HEK293 (cell line): ENCODE data around the gene NUBPL.
A peak's percentile ranks its signal among the peaks of the same experiment; 100 is the strongest.

Source experiments
- CTCF ChIA-PET: fragments of 350-600 bp; formaldehyde crosslinking; extraction: SDS; loops from one replicate; lab custom pipeline; 2021; ENCODE audit warnings: antibody characterized with exemption; lab: Yijun Ruan, JAX
- POLR2A ChIA-PET: fragments of 300-600 bp; formaldehyde crosslinking; extraction: SDS; loops from one replicate; lab custom pipeline; 2020; ENCODE audit warnings: antibody characterized with exemption, inconsistent platforms; lab: Yijun Ruan, JAX
- H3K27ac ChIP-seq: fragments of 200-500 bp; sonication (Bioruptor generic); 2 replicates; pipeline ENCODE4 v1.5.1; 2014; ENCODE audit warnings: low read depth, low read length, control low read depth, inconsistent platforms; ENCODE audit errors: extremely low read depth
- H3K36me3 ChIP-seq, 2 experiments: fragments of 200-500 bp in 1 of 2; sonication (Bioruptor generic) in 1 of 2; 1 replicate in 1 of 2; 2 replicates in 1 of 2; pipeline ENCODE4 v1.5.1; 2014 to 2017; ENCODE audit warnings: inconsistent platforms in 2 of 2, low read length in 2 of 2; ENCODE audit not compliant: control insufficient read depth in 2 of 2, insufficient read depth in 1 of 2
- H3K4me1 ChIP-seq: fragments of 200-500 bp; sonication (Bioruptor generic); 2 replicates; pipeline ENCODE4 v1.5.1; 2014; ENCODE audit warnings: mild to moderate bottlenecking, low read length, inconsistent platforms; ENCODE audit not compliant: control insufficient read depth, insufficient read depth
- H3K4me3 ChIP-seq: 2 replicates; pipeline ENCODE4 v1.5.1; 2011; ENCODE audit warnings: low read depth, mild to moderate bottlenecking, control low read depth, low read length, moderate library complexity
- H3K9me3 ChIP-seq: fragments of 200-500 bp; sonication (Bioruptor generic); 2 replicates; pipeline ENCODE4 v1.5.1; 2014; ENCODE audit warnings: low read depth, low read length, inconsistent platforms; ENCODE audit not compliant: control insufficient read depth, insufficient read depth
- AEBP2 ChIP-seq: fragments of 450-650 bp; formaldehyde crosslinking; IDR thresholded peaks from 2 replicates; pipeline ENCODE4 v1.5.1; 2016; ENCODE audit warnings: missing biosample characterization, missing genetic modification characterization, borderline replicate concordance
- BCL11A ChIP-seq: fragments of 450-650 bp; formaldehyde crosslinking; IDR thresholded peaks from 2 replicates; pipeline ENCODE4 v1.5.1; 2016; ENCODE audit warnings: low read depth, missing biosample characterization, missing genetic modification characterization
- KLF8 ChIP-seq: fragments of 450-650 bp; formaldehyde crosslinking; IDR thresholded peaks from 2 replicates; pipeline ENCODE4 v1.5.1; 2016; ENCODE audit warnings: missing biosample characterization, missing genetic modification characterization
- PRDM4 ChIP-seq: fragments of 450-650 bp; formaldehyde crosslinking; IDR thresholded peaks from 2 replicates; pipeline ENCODE4 v1.5.1; 2017; ENCODE audit warnings: missing biosample characterization, missing genetic modification characterization
- SALL2 ChIP-seq: fragments of 450-650 bp; formaldehyde crosslinking; IDR thresholded peaks from 2 replicates; pipeline ENCODE4 v1.5.0; 2017; ENCODE audit warnings: missing biosample characterization, mild to moderate bottlenecking, missing genetic modification characterization, borderline replicate concordance
- ZBTB26 ChIP-seq: fragments of 450-650 bp; formaldehyde crosslinking; optimal IDR thresholded peaks from 2 replicates; pipeline ENCODE3; 2016; ENCODE audit warnings: missing biosample characterization, mild to moderate bottlenecking, missing genetic modification characterization
- ZBTB6 ChIP-seq: fragments of 450-650 bp; formaldehyde crosslinking; IDR thresholded peaks from 2 replicates; pipeline ENCODE4 v1.5.1; 2017; ENCODE audit warnings: missing biosample characterization, missing genetic modification characterization
- ZBTB7A ChIP-seq: fragments of 450-650 bp; formaldehyde crosslinking; IDR thresholded peaks from 2 replicates; pipeline ENCODE4 v1.5.1; 2016; ENCODE audit warnings: low read depth, missing biosample characterization, missing genetic modification characterization
- ZFHX2 ChIP-seq: fragments of 450-650 bp; formaldehyde crosslinking; conservative IDR thresholded peaks from 2 replicates; pipeline ENCODE4 v1.5.1; 2016; ENCODE audit warnings: missing biosample characterization, missing genetic modification characterization
- ZFP3 ChIP-seq: fragments of 450-650 bp; formaldehyde crosslinking; IDR thresholded peaks from 2 replicates; pipeline ENCODE4 v1.5.1; 2016; ENCODE audit warnings: low read depth, missing biosample characterization, missing genetic modification characterization
- ZIC2 ChIP-seq: fragments of 450-650 bp; formaldehyde crosslinking; IDR thresholded peaks from 2 replicates; pipeline ENCODE4 v1.5.1; 2016; ENCODE audit warnings: missing biosample characterization, missing genetic modification characterization
- ZNF114 ChIP-seq: fragments of 450-650 bp; formaldehyde crosslinking; IDR thresholded peaks from 2 replicates; pipeline ENCODE4 v1.5.0; 2017; ENCODE audit warnings: missing biosample characterization, missing genetic modification characterization
- ZNF146 ChIP-seq: fragments of 450-650 bp; formaldehyde crosslinking; IDR thresholded peaks from 2 replicates; pipeline ENCODE4 v1.5.1; 2016; ENCODE audit warnings: missing biosample characterization, missing genetic modification characterization
- ZNF2 ChIP-seq: fragments of 450-650 bp; formaldehyde crosslinking; IDR thresholded peaks from 2 replicates; pipeline ENCODE4 v1.5.1; 2016; ENCODE audit warnings: missing biosample characterization, missing genetic modification characterization
- ZNF221 ChIP-seq: fragments of 450-650 bp; formaldehyde crosslinking; IDR thresholded peaks from 2 replicates; pipeline ENCODE4 v1.5.1; 2017; ENCODE audit warnings: missing biosample characterization, missing genetic modification characterization, borderline replicate concordance
- ZNF223 ChIP-seq: fragments of 450-650 bp; formaldehyde crosslinking; IDR thresholded peaks from 2 replicates; pipeline ENCODE4 v1.5.1; 2016; ENCODE audit warnings: missing biosample characterization, missing genetic modification characterization
- ZNF311 ChIP-seq: fragments of 450-650 bp; formaldehyde crosslinking; IDR thresholded peaks from 2 replicates; pipeline ENCODE4 v1.5.1; 2017; ENCODE audit warnings: missing biosample characterization, missing genetic modification characterization, borderline replicate concordance
- ZNF514 ChIP-seq: fragments of 450-650 bp; formaldehyde crosslinking; IDR thresholded peaks from 2 replicates; pipeline ENCODE4 v1.5.1; 2016; ENCODE audit warnings: missing biosample characterization, missing genetic modification characterization
- ZSCAN30 ChIP-seq: fragments of 450-650 bp; IDR thresholded peaks from 2 replicates; pipeline ENCODE4 v1.5.1; 2018; ENCODE audit warnings: missing biosample characterization, mild to moderate bottlenecking, missing genetic modification characterization, moderate library complexity

Gene NUBPL

GRCh38 chr14:31677630-31678029, 116.4 kb downstream of the NUBPL start:
- no peaks in the 10 kb centered on the region for H3K9me3 ChIP-seq
- no peaks in the 10 kb centered on the region; a peak in 1 of 3 replicates for H3K36me3 ChIP-seq
- ChIA-PET POLR2A (no interaction called here), CTCF (no interaction called here)
- H3K4me3 ChIP-seq = no peak overlapping the region
- H3K27ac ChIP-seq = no peak overlapping the region
- H3K4me1 ChIP-seq = no peaks in the 10 kb centered on the region
- TF ChIP-seq ZBTB7A (tag by site-specific recombination) (no peak), ZNF514 (tag by site-specific recombination) (no peak), AEBP2 (tag by site-specific recombination) (no peak), ZIC2 (tag by site-specific recombination) (peak; percentile 49), ZNF2 (tag by site-specific recombination) (no peak)

- CTCF ChIA-PET = no interaction called here
- POLR2A ChIA-PET = no interaction called here
- TF ChIP-seq BCL11A (tag by site-specific recombination) (no peak), ZNF221 (no peak), ZBTB26 (tag by site-specific recombination) (no peak), ZNF146 (tag by site-specific recombination) (no peak), AEBP2 (tag by site-specific recombination) (no peak)
- Histone ChIP-seq H3K9me3 (no peaks in the 10 kb centered on the region), H3K27ac (no peak overlapping the region), H3K36me3 (no peaks in the 10 kb centered on the region; a peak in 1 of 3 replicates), H3K4me1 (no peaks in the 10 kb centered on the region), H3K4me3 (no peak overlapping the region)
Measured at GRCh38 chr14:31678421-31679249, 117.4 kb downstream of the NUBPL start.

- TF ChIP-seq ZNF223 (tag by site-specific recombination) (no peak), KLF8 (tag by site-specific recombination) (no peak)
- no peaks in the 10 kb centered on the region; a peak in 1 of 3 replicates for H3K36me3 ChIP-seq
- POLR2A ChIA-PET = no interaction called here
- H3K9me3 ChIP-seq = no peaks in the 10 kb centered on the region
- no peak overlapping the region for H3K4me3 ChIP-seq
- CTCF ChIA-PET = no interaction called here
- H3K27ac ChIP-seq = no peak overlapping the region
- no peaks in the 10 kb centered on the region for H3K4me1 ChIP-seq
Measured at GRCh38 chr14:31682768-31683167, 121.6 kb downstream of the NUBPL start.

GRCh38 chr14:31687726-31688125, 126.5 kb downstream of the NUBPL start:
- H3K4me1 ChIP-seq = no peaks in the 10 kb centered on the region
- H3K27ac ChIP-seq = no peak overlapping the region
- no peak overlapping the region for H3K4me3 ChIP-seq
- POLR2A ChIA-PET = no interaction called here
- H3K9me3 ChIP-seq = no peaks in the 10 kb centered on the region
- CTCF ChIA-PET = no interaction called here
- H3K36me3 ChIP-seq = no peaks in the 10 kb centered on the region
- no peak for TF ChIP-seq ZNF311
- no peak for TF ChIP-seq ZSCAN30 (tag by site-specific recombination)
- TF ChIP-seq SALL2 (tag by site-specific recombination) = no peak
- TF ChIP-seq ZFHX2 (tag by site-specific recombination) = no peak
- TF ChIP-seq ZFP3 (tag by site-specific recombination) = no peak
- no peak for TF ChIP-seq ZBTB6
- no peak for TF ChIP-seq ZNF114 (tag by site-specific recombination)
- no peak for TF ChIP-seq PRDM4 (tag by site-specific recombination)
